ENCODE results near the gene GTF2I. TPM values are rescaled to one million over a fixed set of nuclear protein-coding genes. Genes with fewer than 3 reads are reported as not detected.

GTF2I gene
- total RNA-seq, 1 donor from 2014 or later: 312 TPM

GRCh38 chr7:74619235-74619860 lies 38.2 kb upstream of the GTF2I start:
- no peak for DNase-seq (ENCODE audit: low spot score)
- H3K4me1 Mint-ChIP-seq (ENCODE audit: unreplicated experiment): peaks cover 13% of the 10 kb centered on the region
- H3K36me3 Mint-ChIP-seq (ENCODE audit: low read depth, unreplicated experiment): no peaks in the 10 kb centered on the region
- peaks cover 10% of the 10 kb centered on the region for H3K27me3 Mint-ChIP-seq (ENCODE audit: unreplicated experiment)
- no peak overlapping the region for H3K27ac Mint-ChIP-seq (ENCODE audit: unreplicated experiment)
- H3K4me3 Mint-ChIP-seq (ENCODE audit: unreplicated experiment): no peak overlapping the region
- H3K9me3 Mint-ChIP-seq (ENCODE audit: unreplicated experiment): no peaks in the 10 kb centered on the region
- no peak for TF ChIP-seq CTCF (IDR thresholded peaks at IDR 0.05; ENCODE audit: unreplicated experiment)

- H3K9me3 Mint-ChIP-seq (ENCODE audit: unreplicated experiment): no peaks in the 10 kb centered on the region
- H3K27me3 Mint-ChIP-seq (ENCODE audit: unreplicated experiment): peaks cover 9% of the 10 kb centered on the region
- no peaks in the 10 kb centered on the region for H3K36me3 Mint-ChIP-seq (ENCODE audit: low read depth, unreplicated experiment)
- H3K27ac Mint-ChIP-seq (ENCODE audit: unreplicated experiment): no peak overlapping the region
- peaks cover 6% of the 10 kb centered on the region for H3K4me1 Mint-ChIP-seq (ENCODE audit: unreplicated experiment)
- TF ChIP-seq CTCF (IDR thresholded peaks at IDR 0.05; ENCODE audit: unreplicated experiment): no peak
- no peak overlapping the region for H3K4me3 Mint-ChIP-seq (ENCODE audit: unreplicated experiment)
- no peak for DNase-seq (ENCODE audit: low spot score)
Observed at GRCh38 chr7:74622228-74622749, 35.2 kb upstream of the GTF2I start.

GRCh38 chr7:74623135-74623534 lies 34.4 kb upstream of the GTF2I start:
- H3K27me3 Mint-ChIP-seq (ENCODE audit: unreplicated experiment): peaks cover 6% of the 10 kb centered on the region
- DNase-seq (ENCODE audit: low spot score): no peak
- TF ChIP-seq CTCF (IDR thresholded peaks at IDR 0.05; ENCODE audit: unreplicated experiment): no peak
- H3K36me3 Mint-ChIP-seq (ENCODE audit: low read depth, unreplicated experiment): no peaks in the 10 kb centered on the region
- no peak overlapping the region for H3K27ac Mint-ChIP-seq (ENCODE audit: unreplicated experiment)
- H3K4me3 Mint-ChIP-seq (ENCODE audit: unreplicated experiment): no peak overlapping the region
- H3K4me1 Mint-ChIP-seq (ENCODE audit: unreplicated experiment): peaks cover 6% of the 10 kb centered on the region
- no peaks in the 10 kb centered on the region for H3K9me3 Mint-ChIP-seq (ENCODE audit: unreplicated experiment)

- no peaks in the 10 kb centered on the region for H3K36me3 Mint-ChIP-seq (ENCODE audit: low read depth, unreplicated experiment)
- peaks cover 4% of the 10 kb centered on the region for H3K27me3 Mint-ChIP-seq (ENCODE audit: unreplicated experiment)
- TF ChIP-seq CTCF (IDR thresholded peaks at IDR 0.05; ENCODE audit: unreplicated experiment): no peak
- H3K27ac Mint-ChIP-seq (ENCODE audit: unreplicated experiment): no peak overlapping the region
- no peak for DNase-seq (ENCODE audit: low spot score)
- H3K9me3 Mint-ChIP-seq (ENCODE audit: unreplicated experiment): no peaks in the 10 kb centered on the region
- peaks cover 5% of the 10 kb centered on the region for H3K4me1 Mint-ChIP-seq (ENCODE audit: unreplicated experiment)
- no peak overlapping the region for H3K4me3 Mint-ChIP-seq (ENCODE audit: unreplicated experiment)
Observed at GRCh38 chr7:74625446-74625845, 32.1 kb upstream of the GTF2I start.

GRCh38 chr7:74627661-74628411 lies 29.7 kb upstream of the GTF2I start:
- Mint-ChIP-seq H3K4me3 (ENCODE audit: unreplicated experiment) (no peak overlapping the region), H3K9me3 (ENCODE audit: unreplicated experiment) (no peaks in the 10 kb centered on the region), H3K27ac (ENCODE audit: unreplicated experiment) (no peak overlapping the region), H3K27me3 (ENCODE audit: unreplicated experiment) (peaks cover 1% of the 10 kb centered on the region), H3K36me3 (ENCODE audit: low read depth, unreplicated experiment) (no peaks in the 10 kb centered on the region), H3K4me1 (ENCODE audit: unreplicated experiment) (peaks cover 5% of the 10 kb centered on the region)
- TF ChIP-seq CTCF (IDR thresholded peaks at IDR 0.05; ENCODE audit: unreplicated experiment): no peak
- no peak for DNase-seq (ENCODE audit: low spot score)
